Ectodermal cell (in vitro differentiated cells): ENCODE results near the gene HDAC3.

Source experiments
- H3K27ac ChIP-seq: 2 replicates; pipeline ENCODE4 v1.7.0; 2013; ENCODE audit warnings: mild to moderate bottlenecking, low read depth, low read length; ENCODE audit not compliant: insufficient read depth, poor library complexity, severe bottlenecking
- H3K27me3 ChIP-seq: 2 replicates; pipeline ENCODE4 v1.7.0; 2013; ENCODE audit warnings: mild to moderate bottlenecking, low read length; ENCODE audit not compliant: insufficient read depth, control insufficient read depth, poor library complexity, severe bottlenecking
- H3K36me3 ChIP-seq: one replicate; pipeline ENCODE4 v1.7.0; 2013; ENCODE audit warnings: low read length; ENCODE audit not compliant: control insufficient read depth, insufficient read depth
- H3K4me1 ChIP-seq: one replicate; pipeline ENCODE4 v1.7.0; 2013; ENCODE audit warnings: low read length; ENCODE audit not compliant: control insufficient read depth, insufficient read depth
- H3K4me3 ChIP-seq: 2 replicates; pipeline ENCODE4 v1.7.0; 2013; ENCODE audit warnings: low read depth, low read length, control low read depth; ENCODE audit not compliant: insufficient read depth
- H3K9me3 ChIP-seq: 2 replicates; pipeline ENCODE4 v1.7.0; 2013; ENCODE audit warnings: mild to moderate bottlenecking, low read length, moderate library complexity; ENCODE audit not compliant: control insufficient read depth
- WGBS, 2 experiments: methylation state at CpG; one replicate each; pipeline ENCODE4 v1.1.7; 2013; ENCODE audit warnings: missing lambda C conversion rate in 2 of 2; 5-methylcytosine and 5-hydroxymethylcytosine counted together

Gene HDAC3

DNA sequence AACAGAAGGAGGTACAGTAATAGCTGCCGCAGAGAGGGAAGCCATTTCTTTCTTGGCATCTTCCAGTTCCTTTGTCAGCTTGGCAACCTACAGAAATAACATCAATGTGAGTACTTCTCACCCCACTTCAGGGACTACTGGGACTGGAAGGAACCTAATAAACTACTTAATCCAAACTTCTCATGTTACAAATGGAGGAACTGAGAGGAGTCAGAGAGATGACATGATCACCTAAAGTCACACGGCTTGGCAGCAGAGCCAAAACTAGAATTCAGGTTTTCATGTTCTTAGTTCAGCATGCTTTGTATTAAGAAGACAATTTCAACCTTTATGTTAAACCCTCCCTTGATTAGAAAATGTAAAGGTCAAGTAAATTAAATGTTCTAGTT lies 62.5 kb downstream of the HDAC3 start:
- no peaks in the 10 kb centered on the region for H3K27me3 ChIP-seq
- 89 to 92% methylated on average over 2 of the region's 2 CpGs for WGBS, 2 experiments
- H3K9me3 ChIP-seq: no peaks in the 10 kb centered on the region
- H3K4me3 ChIP-seq: no peak overlapping the region
- no peak overlapping the region for H3K27ac ChIP-seq
- no peaks in the 10 kb centered on the region for H3K4me1 ChIP-seq
- H3K36me3 ChIP-seq: peaks cover 57% of the 10 kb centered on the region

DNA sequence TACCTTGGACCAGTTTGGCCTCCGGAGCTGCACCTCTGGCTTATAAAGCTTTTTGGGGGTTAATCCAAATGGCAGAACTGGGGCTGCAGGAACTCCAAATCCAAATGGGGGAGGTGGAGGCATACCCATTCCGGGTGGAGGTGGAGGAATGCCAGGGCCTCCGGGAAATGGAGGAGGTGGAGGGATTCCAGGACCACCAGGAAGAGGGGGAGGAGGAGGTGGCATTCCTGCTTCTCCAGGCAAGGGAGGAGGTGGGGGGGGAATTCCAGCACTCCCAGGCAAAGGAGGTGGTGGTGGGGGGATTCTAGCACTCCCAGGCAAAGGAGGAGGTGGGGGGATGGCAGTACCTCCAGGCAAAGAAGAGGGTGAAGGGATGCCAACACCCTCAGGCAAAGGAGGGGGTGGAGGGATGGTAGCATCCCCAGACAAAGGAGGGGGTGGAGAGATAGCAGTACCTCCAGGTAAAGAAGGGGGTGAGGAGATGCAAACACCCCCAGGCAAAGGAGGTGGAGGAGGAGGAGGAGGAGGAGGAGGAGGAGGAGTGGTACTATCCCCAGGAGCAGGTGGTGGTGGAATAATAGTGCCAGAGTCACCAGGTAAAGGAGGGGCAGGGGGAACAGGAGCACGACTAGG lies 63.0 kb downstream of the HDAC3 start:
- Histone ChIP-seq H3K36me3 (peaks cover 52% of the 10 kb centered on the region), H3K27me3 (no peaks in the 10 kb centered on the region), H3K4me3 (no peak overlapping the region), H3K27ac (no peak overlapping the region), H3K9me3 (no peaks in the 10 kb centered on the region), H3K4me1 (no peaks in the 10 kb centered on the region)
- 81 to 87% methylated on average over 4 of the region's 4 CpGs for WGBS, 2 experiments
